ENCODE results near the gene BARX1.

BARX1 gene

GRCh38 chr9:93929231-93929630, 25.9 kb downstream of the BARX1 start:
- no peak for DNase-seq (ENCODE audit: low read depth in 2 of 2, low spot score in 1 of 2)

- no peak for DNase-seq (ENCODE audit: low read depth in 2 of 2, low spot score in 1 of 2)
Observed at GRCh38 chr9:93922535-93922934, 32.6 kb downstream of the BARX1 start.

GRCh38 chr9:93920131-93920800, 34.9 kb downstream of the BARX1 start:
- no peak for DNase-seq (ENCODE audit: low read depth in 2 of 2, low spot score in 1 of 2)

GRCh38 chr9:93918061-93918460, 37.1 kb downstream of the BARX1 start:
- no peak for DNase-seq (ENCODE audit: low read depth in 2 of 2, low spot score in 1 of 2)

GRCh38 chr9:93917121-93917853, 37.9 kb downstream of the BARX1 start:
- no peak for DNase-seq (ENCODE audit: low read depth in 2 of 2, low spot score in 1 of 2)

GRCh38 chr9:93916358-93916757, 38.8 kb downstream of the BARX1 start:
- no peak for DNase-seq (ENCODE audit: low read depth in 2 of 2, low spot score in 1 of 2)

- DNase-seq (ENCODE audit: low read depth in 2 of 2, low spot score in 1 of 2), result no peak
Observed at GRCh38 chr9:93911801-93912554, 43.2 kb downstream of the BARX1 start.

- DNase-seq (ENCODE audit: low read depth in 2 of 2, low spot score in 1 of 2), result no peak
Observed at GRCh38 chr9:93911136-93911745, 43.9 kb downstream of the BARX1 start.

GRCh38 chr9:93910598-93910997, 44.6 kb downstream of the BARX1 start:
- DNase-seq (ENCODE audit: low read depth in 2 of 2, low spot score in 1 of 2), result no peak

GRCh38 chr9:93910196-93910595, 45.0 kb downstream of the BARX1 start:
- DNase-seq (ENCODE audit: low read depth in 2 of 2, low spot score in 1 of 2), result no peak

GRCh38 chr9:93909242-93909616, 45.9 kb downstream of the BARX1 start:
- no peak for DNase-seq (ENCODE audit: low read depth in 2 of 2, low spot score in 1 of 2)

GRCh38 chr9:93908591-93909241, 46.4 kb downstream of the BARX1 start:
- no peak for DNase-seq (ENCODE audit: low read depth in 2 of 2, low spot score in 1 of 2)

- no peak for DNase-seq (ENCODE audit: low read depth in 2 of 2, low spot score in 1 of 2)
Observed at GRCh38 chr9:93907551-93908199, 47.5 kb downstream of the BARX1 start.

- no peak for DNase-seq (ENCODE audit: low read depth in 2 of 2, low spot score in 1 of 2)
Observed at GRCh38 chr9:93906195-93906880, 48.8 kb downstream of the BARX1 start.

GRCh38 chr9:93905473-93906133, 49.6 kb downstream of the BARX1 start:
- no peak for DNase-seq (ENCODE audit: low read depth in 2 of 2, low spot score in 1 of 2)

GRCh38 chr9:93904649-93905472, 50.3 kb downstream of the BARX1 start:
- DNase-seq (ENCODE audit: low read depth in 2 of 2, low spot score in 1 of 2), result no peak

- DNase-seq (ENCODE audit: low read depth in 2 of 2, low spot score in 1 of 2), result no peak
Observed at GRCh38 chr9:93903886-93904648, 51.1 kb downstream of the BARX1 start.

Data from stimulated activated CD8-positive, alpha-beta memory T cell treated with anti-CD3 and anti-CD28 coated beads, Interleukin-4, amount 100 ng/mL, for 4 hours (primary cell).